ENCODE measurements around the gene SLC29A2. TPM values are rescaled to one million over a fixed set of nuclear protein-coding genes. Genes with fewer than 3 reads are reported as not detected.
A peak's percentile ranks its signal among the peaks of the same experiment; 100 is the strongest.

The SLC29A2 gene
- total RNA-seq, 1 donor, result under 0.01 TPM

GRCh38 chr11:66340596-66341501 is 30.7 kb downstream of the SLC29A2 start:
- Histone ChIP-seq H3K4me3 (ENCODE audit: insufficient read depth, low read length) (no peak overlapping the region), H3K27me3 (ENCODE audit: insufficient read depth, low read length) (no peaks in the 10 kb centered on the region), H3K27ac (ENCODE audit: low read depth, low read length) (no peak overlapping the region), H2AFZ (ENCODE audit: low read length) (no peak overlapping the region), H3K4me1 (ENCODE audit: insufficient read depth, low read length) (peaks cover 41% of the 10 kb centered on the region), H3K9me3 (ENCODE audit: low read depth, low read length) (no peaks in the 10 kb centered on the region), H4K20me1 (ENCODE audit: insufficient read depth, low read length) (peaks cover 11% of the 10 kb centered on the region), H3K4me2 (ENCODE audit: insufficient read depth, low read length) (no peak overlapping the region), H3K79me2 (ENCODE audit: insufficient read depth, low read length) (peaks cover 33% of the 10 kb centered on the region), H3K36me3 (ENCODE audit: insufficient read depth, low read length) (peaks cover 45% of the 10 kb centered on the region)
- TF ChIP-seq, protein P1, sequence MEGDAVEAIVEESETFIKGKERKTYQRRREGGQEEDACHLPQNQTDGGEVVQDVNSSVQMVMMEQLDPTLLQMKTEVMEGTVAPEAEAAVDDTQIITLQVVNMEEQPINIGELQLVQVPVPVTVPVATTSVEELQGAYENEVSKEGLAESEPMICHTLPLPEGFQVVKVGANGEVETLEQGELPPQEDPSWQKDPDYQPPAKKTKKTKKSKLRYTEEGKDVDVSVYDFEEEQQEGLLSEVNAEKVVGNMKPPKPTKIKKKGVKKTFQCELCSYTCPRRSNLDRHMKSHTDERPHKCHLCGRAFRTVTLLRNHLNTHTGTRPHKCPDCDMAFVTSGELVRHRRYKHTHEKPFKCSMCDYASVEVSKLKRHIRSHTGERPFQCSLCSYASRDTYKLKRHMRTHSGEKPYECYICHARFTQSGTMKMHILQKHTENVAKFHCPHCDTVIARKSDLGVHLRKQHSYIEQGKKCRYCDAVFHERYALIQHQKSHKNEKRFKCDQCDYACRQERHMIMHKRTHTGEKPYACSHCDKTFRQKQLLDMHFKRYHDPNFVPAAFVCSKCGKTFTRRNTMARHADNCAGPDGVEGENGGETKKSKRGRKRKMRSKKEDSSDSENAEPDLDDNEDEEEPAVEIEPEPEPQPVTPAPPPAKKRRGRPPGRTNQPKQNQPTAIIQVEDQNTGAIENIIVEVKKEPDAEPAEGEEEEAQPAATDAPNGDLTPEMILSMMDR (IDR thresholded peaks at IDR 0.05; ENCODE audit: extremely low read depth, low read depth, low read length), result no peak
- no peak for DNase-seq (ENCODE audit: insufficient read length, low spot score, missing footprints)

DNA sequence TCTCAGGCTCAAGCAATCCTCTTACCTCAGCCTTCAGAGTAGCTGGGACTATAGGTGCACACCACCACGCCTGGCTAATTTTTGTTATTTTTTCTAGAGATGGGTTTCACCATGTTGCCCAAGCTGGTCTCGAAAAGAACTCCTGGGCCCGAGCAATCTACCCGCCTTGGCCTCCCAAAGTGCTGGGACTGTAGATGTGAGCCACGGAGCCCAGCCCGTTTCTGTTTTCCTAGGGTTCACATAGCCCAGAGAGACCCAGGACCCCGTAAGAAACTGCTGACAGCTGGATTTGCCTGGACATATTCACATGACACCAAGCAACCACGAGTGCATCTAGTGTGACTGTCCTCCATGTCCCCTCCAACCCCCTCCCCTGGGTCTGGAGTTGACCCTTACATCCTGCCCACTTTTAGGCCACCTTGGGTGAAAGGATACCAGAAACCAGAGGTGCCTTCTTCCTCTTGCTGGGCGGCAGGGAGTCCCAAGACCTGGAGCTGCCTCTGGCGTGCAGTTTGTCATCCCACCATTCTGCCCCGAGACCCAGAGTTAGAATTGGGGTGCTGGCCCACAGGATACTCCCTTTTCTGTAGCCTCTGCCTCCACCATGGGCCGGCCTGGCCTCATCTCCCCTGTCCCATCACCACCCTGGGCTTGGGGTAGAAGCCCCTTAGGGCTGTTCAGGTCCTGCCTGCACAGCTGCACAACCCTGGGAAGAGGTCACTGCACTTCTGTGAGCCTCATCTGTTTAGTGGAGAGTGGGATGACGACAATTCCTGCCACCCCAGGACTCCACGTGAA is 31.7 kb downstream of the SLC29A2 start:
- no peak overlapping the region for H3K4me2 ChIP-seq (ENCODE audit: insufficient read depth, low read length)
- no peak overlapping the region for H2AFZ ChIP-seq (ENCODE audit: low read length)
- no peaks in the 10 kb centered on the region for H3K27me3 ChIP-seq (ENCODE audit: insufficient read depth, low read length)
- TF ChIP-seq, protein P1 (IDR thresholded peaks at IDR 0.05; ENCODE audit: extremely low read depth, low read depth, low read length), result no peak
- no peak overlapping the region for H3K27ac ChIP-seq (ENCODE audit: low read depth, low read length)
- H4K20me1 ChIP-seq (ENCODE audit: insufficient read depth, low read length), result peaks cover 18% of the 10 kb centered on the region
- H3K4me1 ChIP-seq (ENCODE audit: insufficient read depth, low read length), result peaks cover 39% of the 10 kb centered on the region
- no peak overlapping the region for H3K4me3 ChIP-seq (ENCODE audit: insufficient read depth, low read length)
- H3K36me3 ChIP-seq (ENCODE audit: insufficient read depth, low read length), result peaks cover 45% of the 10 kb centered on the region
- no peaks in the 10 kb centered on the region for H3K9me3 ChIP-seq (ENCODE audit: low read depth, low read length)
- peaks cover 42% of the 10 kb centered on the region for H3K79me2 ChIP-seq (ENCODE audit: insufficient read depth, low read length)
- DNase-seq (ENCODE audit: insufficient read length, low spot score, missing footprints), result no peak

- Histone ChIP-seq H3K4me1 (ENCODE audit: insufficient read depth, low read length) (peaks cover 38% of the 10 kb centered on the region), H3K27ac (ENCODE audit: low read depth, low read length) (no peak overlapping the region), H3K9me3 (ENCODE audit: low read depth, low read length) (no peaks in the 10 kb centered on the region), H3K4me2 (ENCODE audit: insufficient read depth, low read length) (no peak overlapping the region), H3K27me3 (ENCODE audit: insufficient read depth, low read length) (no peaks in the 10 kb centered on the region), H4K20me1 (ENCODE audit: insufficient read depth, low read length) (peaks cover 24% of the 10 kb centered on the region), H3K79me2 (ENCODE audit: insufficient read depth, low read length) (peaks cover 42% of the 10 kb centered on the region), H3K4me3 (ENCODE audit: insufficient read depth, low read length) (no peak overlapping the region), H3K36me3 (ENCODE audit: insufficient read depth, low read length) (peaks cover 45% of the 10 kb centered on the region), H2AFZ (ENCODE audit: low read length) (no peak overlapping the region)
- TF ChIP-seq, protein P1 (IDR thresholded peaks at IDR 0.05; ENCODE audit: extremely low read depth, low read depth, low read length), result no peak
- peak; percentile 41 for DNase-seq (ENCODE audit: insufficient read length, low spot score, missing footprints)
Measured at GRCh38 chr11:66339162-66339675, 32.3 kb downstream of the SLC29A2 start.
